Suppressor macrophage treated with lipopolysaccharide for 1 hour (primary cell): Measurements from ENCODE around the gene TIMP2.
"Not testable (repeated sequence)": the region's sequence is repeated elsewhere in the genome, so short reads cannot be mapped to it uniquely, and the experiment has no call there.

ENCODE experiments used
- DNase-seq, 3 donors: peaks; one replicate each; pipeline ENCODE4 v3.0.0-alpha.2; 2020 to 2022

The TIMP2 gene

DNA sequence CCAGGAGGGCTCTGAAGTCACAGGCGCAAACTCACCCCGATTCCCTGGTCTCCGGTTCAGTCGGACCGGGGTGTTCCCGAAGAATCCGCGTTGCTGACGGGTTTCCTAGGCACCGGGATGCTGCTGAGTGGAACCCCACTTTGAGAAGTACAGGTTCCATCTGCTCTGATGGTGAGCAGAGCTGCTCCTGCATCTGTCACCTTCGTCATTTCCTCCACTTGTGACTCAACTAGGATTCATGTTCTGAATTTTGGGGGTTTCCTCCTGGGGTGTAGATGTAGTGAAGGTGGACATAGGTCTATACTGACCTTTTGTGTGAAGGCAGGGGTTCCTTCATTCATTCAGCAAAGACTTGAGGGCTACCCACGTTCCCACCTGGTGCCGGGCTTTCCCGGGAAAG is 29.5 kb upstream of the TIMP2 start:
- no peak for DNase-seq

GRCh38 chr17:78953356-78954350 is 28.5 kb upstream of the TIMP2 start:
- DNase-seq, result no peak

GRCh38 chr17:78952706-78953105 is 27.5 kb upstream of the TIMP2 start:
- no peak for DNase-seq

DNA sequence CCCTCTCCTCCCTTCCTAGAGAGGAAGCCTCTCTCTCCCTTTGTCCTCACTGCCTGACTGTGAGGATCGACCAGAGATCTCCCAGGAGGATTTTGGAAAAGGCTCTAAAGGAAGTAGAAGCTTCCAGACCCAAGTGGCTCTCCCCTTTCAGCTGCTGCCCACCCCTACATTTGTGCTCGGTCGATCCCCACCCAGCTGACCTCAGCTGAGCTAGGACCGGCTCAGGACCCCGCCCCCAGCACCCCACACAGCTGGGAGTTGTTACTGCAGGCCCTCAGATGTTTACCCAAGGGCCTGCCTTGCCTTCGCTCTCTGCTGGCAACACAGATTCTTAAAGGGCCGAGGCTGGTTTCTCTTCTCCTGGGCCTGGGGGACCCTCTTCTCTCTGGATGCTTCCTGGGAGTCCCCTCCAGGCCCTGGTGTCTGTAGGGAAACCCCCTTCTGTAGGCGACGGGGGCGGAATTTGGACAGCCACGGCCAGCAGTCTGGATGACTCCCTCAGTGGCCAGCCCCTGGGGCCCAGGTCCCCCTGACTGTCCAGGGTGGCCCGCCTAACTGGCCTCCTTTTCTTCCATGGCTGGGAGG is 26.9 kb upstream of the TIMP2 start:
- no peak for DNase-seq

- DNase-seq, result no peak
Measured at GRCh38 chr17:78950870-78951269, 25.7 kb upstream of the TIMP2 start.

DNA sequence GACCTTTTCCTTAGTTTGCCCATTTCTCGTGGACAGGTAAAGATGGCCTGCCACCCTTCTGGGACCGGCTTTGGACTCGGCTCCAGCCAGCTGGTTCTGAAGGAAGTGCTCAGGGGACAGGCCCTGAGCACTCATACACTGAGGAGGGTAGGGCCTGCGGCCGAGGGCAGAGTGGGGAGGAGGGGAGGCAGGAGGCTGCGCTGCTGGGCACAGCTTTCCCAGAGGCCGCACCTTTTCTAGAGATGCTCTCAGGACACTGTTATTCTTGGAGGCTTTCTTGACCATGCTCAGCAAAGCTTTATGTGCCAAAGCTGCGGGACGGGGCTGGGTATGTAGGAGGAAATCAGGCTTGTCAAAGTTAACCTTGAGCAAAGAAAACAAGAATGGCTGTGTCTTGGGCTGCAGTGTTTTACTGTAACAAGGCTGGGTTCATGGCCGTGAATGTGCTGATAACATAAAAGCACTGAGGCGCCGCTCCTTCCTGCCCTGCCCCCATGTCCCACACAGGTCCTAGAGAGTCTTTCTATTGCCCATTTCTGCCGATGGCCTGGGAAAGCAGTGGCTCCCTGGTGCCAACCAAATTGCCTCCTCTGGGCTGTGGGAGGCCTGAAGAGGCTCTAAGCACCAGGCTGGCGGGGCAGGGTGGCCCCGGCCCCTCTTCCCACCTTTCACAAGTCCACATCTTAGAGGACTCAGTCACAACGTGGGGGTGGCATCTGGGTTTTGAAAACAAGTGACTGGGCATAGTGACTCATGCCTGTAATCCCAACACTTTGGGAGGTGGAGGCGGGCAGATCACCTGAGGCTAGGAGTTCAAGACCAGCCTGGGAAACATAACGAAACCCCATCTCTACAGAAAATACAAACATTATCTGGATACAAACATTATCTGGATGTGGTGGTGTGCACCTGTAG is 22.3 kb upstream of the TIMP2 start:
- no peak for DNase-seq

GRCh38 chr17:78946631-78947030 is 21.4 kb upstream of the TIMP2 start:
- no peak for DNase-seq

GRCh38 chr17:78946131-78946530 is 20.9 kb upstream of the TIMP2 start:
- DNase-seq, result no peak

GRCh38 chr17:78945455-78945854 is 20.3 kb upstream of the TIMP2 start:
- not testable (repeated sequence) for DNase-seq

- DNase-seq, result no peak
Measured at GRCh38 chr17:78944956-78945355, 19.8 kb upstream of the TIMP2 start.

DNA sequence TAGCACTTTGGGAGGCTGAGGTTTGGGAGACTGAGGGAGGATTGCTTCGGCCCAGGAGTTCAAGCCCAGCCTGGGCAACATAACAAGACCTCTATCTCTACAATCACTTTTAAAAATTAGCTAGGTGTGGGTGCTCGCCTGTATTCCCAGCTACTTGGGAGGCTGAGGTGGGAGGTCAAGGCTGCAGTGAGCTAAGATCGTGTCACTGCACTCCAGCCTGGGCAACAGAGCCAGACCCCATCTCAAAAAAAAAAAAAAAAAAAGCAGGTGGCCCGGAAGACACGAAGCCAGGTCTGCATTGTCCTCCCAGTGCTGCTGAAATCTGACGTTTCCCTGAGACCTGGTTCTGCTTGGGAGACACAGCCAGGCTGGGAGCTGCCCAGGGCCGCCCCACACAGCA is 18.8 kb upstream of the TIMP2 start:
- DNase-seq, result no peak

DNA sequence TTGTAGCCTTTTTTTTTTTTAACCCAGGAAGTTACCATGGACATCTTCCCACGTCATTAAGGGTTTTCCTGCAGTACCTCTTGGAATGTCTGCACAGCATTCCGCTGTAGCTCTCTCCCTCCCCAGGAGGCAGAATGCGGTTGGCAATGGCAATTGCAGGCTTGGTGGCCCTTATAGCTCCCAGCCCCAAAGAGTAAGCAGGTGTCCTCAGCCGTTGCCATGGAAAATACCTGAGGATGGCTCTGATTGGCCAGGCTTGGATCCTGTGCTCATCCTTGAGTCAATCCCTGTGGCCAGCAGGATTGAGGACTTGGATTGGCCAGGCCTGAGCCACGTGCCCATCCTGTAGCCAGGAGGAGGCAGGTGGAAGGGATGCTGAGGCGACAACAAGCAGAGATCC is 15.5 kb upstream of the TIMP2 start:
- no peak for DNase-seq

DNA sequence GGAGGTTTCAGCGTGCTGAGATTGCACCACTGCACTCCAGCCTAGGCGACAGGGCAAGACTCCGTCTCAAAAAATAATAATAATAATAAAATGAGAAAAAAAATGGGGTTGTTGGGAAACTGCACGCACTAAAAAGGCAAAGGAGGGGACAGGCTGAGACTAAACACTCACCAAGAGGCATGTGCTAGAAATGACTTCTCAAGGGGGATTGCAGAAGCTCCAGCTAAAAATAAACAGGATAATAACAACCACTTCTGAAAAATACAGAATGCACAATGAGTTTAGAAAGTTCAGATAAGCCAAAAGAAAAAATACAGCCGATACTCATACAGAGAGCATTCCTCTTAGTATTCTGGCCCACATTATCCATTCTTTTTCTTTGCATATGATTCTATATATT is 15.1 kb upstream of the TIMP2 start:
- DNase-seq, result no peak

- no peak for DNase-seq
Measured at GRCh38 chr17:78939615-78940014, 14.4 kb upstream of the TIMP2 start.

DNA sequence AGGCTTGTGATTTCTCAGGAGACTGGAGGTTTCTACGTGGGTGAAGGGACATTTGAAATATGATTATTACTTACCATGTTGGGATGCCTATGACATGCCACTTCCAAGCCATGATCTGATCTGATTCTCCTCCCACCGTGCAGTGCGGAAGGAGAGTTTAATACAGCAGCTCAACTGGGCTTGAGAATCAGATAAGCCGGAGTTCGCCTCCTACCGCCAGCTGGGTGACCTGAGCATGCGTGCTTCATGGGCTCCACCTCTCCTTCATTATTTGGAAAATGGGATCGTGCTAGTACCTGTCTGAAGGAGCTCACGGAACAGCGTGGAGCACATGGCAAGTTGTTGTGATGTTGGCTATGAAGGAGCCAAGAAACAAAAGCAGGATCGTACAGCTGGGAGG is 12.4 kb upstream of the TIMP2 start:
- DNase-seq, result no peak

DNA sequence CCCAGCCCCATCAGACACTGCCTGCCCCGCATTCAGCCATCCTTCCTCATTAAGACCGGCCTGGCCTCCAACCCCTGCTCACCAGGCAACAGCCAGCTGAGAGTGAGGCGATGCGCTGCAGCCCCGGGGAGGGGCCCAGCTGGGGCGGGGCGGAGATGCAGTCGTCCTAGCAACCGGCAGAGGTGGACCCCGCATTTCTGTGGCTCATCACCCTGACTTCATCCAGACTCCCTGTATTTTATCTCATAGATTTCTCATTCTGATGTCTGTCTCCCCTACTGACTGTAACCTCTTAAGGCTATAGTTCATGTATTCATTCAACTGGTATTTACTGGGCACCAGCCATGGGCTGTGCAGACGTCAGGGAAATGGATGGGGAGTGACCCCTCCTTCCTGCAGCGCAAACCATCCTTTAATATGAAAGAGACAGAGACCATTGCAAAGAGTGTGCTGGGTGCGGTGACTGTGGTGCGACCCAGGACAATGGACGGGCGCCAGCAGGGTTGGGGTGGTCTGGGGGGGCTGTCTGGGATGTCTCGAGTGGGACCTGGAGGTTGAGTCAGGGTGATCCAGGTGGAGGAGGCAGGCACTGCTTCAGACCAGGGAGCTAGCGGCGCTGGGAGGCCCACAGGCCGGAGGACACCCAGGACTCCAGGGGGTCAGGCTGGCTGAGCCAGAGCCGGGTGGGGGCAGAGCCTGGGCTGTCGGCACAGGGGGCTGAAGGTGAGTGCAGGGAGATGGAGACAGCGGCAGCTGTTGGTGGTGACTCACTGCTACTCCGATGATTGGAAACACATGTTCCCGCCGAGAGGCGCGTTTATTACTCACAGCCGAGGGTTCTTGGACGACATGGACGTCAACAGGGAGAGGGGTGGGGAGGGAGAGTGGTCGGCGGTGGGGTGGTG is 10.5 kb upstream of the TIMP2 start:
- no peak for DNase-seq

- DNase-seq, result no peak
Measured at GRCh38 chr17:78934681-78935418, 9.7 kb upstream of the TIMP2 start.

GRCh38 chr17:78933959-78934568 is 8.9 kb upstream of the TIMP2 start:
- peak; percentile 77 to 85 (median 82) for DNase-seq

- DNase-seq, result peak; percentile 77 to 82 (median 77)
Measured at GRCh38 chr17:78933025-78933958, 8.1 kb upstream of the TIMP2 start.
